GM21786 (cell line): ENCODE measurements around the gene ANAPC4.

ENCODE experiments used
- ATAC-seq: cut with Tn5 transposase; IDR thresholded peaks from one replicate; pipeline ENCODE4 v1.9.1; 2021; ENCODE audit not compliant: unreplicated experiment

ANAPC4 gene

GRCh38 chr4:25377572-25378436, 741 bp downstream of the ANAPC4 start:
- ATAC-seq, result no peak

- no peak for ATAC-seq
Measured at GRCh38 chr4:25378437-25378743, 1.3 kb downstream of the ANAPC4 start.

GRCh38 chr4:25379591-25379990, 2.5 kb downstream of the ANAPC4 start:
- no peak for ATAC-seq

GRCh38 chr4:25383647-25384046, 6.6 kb downstream of the ANAPC4 start:
- no peak for ATAC-seq

GRCh38 chr4:25386926-25387325, 9.9 kb downstream of the ANAPC4 start:
- ATAC-seq, result no peak

- no peak for ATAC-seq
Measured at GRCh38 chr4:25397305-25397704, 20.2 kb downstream of the ANAPC4 start.

GRCh38 chr4:25399510-25399909, 22.4 kb downstream of the ANAPC4 start:
- ATAC-seq, result no peak

- no peak for ATAC-seq
Measured at GRCh38 chr4:25401066-25401465, 24.0 kb downstream of the ANAPC4 start.

- no peak for ATAC-seq
Measured at GRCh38 chr4:25402521-25402920, 25.5 kb downstream of the ANAPC4 start.

- no peak for ATAC-seq
Measured at GRCh38 chr4:25403699-25404098, 26.6 kb downstream of the ANAPC4 start.

GRCh38 chr4:25405453-25405852, 28.4 kb downstream of the ANAPC4 start:
- ATAC-seq, result no peak

- ATAC-seq, result no peak
Measured at GRCh38 chr4:25406081-25406692, 29.1 kb downstream of the ANAPC4 start.

- ATAC-seq, result no peak
Measured at GRCh38 chr4:25410820-25411529, 33.9 kb downstream of the ANAPC4 start.

- ATAC-seq, result no peak
Measured at GRCh38 chr4:25413261-25413660, 36.2 kb downstream of the ANAPC4 start.

GRCh38 chr4:25417014-25417413, 40.0 kb downstream of the ANAPC4 start:
- no peak for ATAC-seq

GRCh38 chr4:25420931-25421330, 43.9 kb downstream of the ANAPC4 start:
- ATAC-seq, result no peak

- no peak for ATAC-seq
Measured at GRCh38 chr4:25421816-25422525, 44.9 kb downstream of the ANAPC4 start.

- no peak for ATAC-seq
Measured at GRCh38 chr4:25423548-25423947, 46.5 kb downstream of the ANAPC4 start.

- ATAC-seq, result no peak
Measured at GRCh38 chr4:25424539-25425228, 47.6 kb downstream of the ANAPC4 start.

GRCh38 chr4:25425361-25425760, 48.3 kb downstream of the ANAPC4 start:
- no peak for ATAC-seq

GRCh38 chr4:25427871-25428270, 50.8 kb downstream of the ANAPC4 start:
- no peak for ATAC-seq
